ENCODE data around the gene EFNA3. TPM values are rescaled to one million over a fixed set of nuclear protein-coding genes. Genes with fewer than 3 reads are reported as not detected.

EFNA3 gene
- total RNA-seq, 1 donor from 2014 or later, result 2.3 TPM

DNA sequence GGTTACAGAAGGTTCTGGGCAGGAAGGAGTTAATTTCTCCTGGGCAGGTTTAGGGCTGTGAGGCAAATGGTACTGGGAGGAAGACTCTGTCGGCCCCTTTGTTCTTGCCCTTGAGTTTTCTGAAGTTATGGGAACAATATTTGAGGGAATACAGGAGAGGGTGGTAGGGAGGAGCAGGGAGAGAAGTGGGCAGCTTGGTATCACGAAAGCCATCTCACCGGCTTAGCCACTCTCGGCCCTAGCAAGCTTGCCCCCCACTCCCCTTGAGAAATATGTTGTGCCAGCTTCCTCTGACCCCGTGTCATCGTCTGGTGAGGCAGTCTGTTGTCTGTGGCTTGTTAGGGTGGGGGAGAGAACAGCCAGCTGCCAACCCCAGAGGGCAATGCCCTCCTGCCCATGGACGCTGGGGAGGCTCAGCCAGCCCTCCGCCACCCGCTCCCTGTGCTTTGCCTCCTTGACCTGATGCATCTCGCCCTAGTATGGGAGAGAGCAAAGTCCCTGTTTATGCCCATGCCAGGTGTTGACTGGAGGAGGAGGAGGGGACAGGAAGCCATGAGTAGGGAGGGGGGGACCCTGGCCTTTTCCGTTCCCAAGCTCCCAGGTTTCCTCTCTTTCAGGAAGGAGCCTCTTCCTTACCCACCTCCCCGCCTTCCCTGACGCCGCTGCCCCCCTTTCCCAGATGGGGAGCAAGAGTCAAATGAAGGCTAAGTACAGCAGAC lies 50.3 kb downstream of the EFNA3 start:
- intact Hi-C loops (cut with micrococcal nuclease), result no loop called here

DNA sequence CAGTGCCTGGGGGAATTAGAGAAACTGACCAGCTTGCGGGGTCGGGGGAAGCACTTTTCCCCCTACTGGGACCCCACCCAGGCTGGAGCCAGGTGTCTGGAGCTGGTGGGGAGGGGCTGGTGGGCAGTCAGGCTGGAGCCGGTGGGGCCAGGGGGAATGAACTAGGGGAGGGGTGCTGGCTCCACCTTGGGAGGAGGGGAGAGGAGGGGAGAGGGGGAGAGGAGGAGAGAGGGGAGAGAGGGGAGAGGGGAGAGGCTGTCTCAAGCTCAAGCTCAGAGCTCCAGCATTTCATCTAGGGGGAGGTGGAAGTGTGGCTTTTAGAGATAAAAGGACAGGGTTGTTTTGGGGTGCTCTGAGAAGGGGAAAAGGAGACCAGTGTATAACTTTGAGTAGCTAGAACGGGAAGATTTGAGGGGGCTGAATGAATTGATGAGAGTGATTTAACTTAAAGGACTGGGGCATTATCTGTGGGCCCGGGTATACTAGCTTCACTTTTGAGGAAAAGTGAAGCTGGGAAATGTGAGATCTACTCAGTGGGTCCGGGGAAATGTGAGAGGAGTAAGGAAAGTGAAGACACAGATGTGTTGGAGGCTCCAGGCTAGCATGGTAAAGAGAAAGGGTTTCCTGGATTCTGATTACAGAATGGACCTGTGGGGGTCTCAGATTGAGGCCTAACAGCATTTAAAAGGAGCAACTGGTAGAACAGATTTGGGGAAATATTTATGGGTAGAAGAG lies 51.8 kb downstream of the EFNA3 start:
- intact Hi-C loops (cut with micrococcal nuclease), result no loop called here

DNA sequence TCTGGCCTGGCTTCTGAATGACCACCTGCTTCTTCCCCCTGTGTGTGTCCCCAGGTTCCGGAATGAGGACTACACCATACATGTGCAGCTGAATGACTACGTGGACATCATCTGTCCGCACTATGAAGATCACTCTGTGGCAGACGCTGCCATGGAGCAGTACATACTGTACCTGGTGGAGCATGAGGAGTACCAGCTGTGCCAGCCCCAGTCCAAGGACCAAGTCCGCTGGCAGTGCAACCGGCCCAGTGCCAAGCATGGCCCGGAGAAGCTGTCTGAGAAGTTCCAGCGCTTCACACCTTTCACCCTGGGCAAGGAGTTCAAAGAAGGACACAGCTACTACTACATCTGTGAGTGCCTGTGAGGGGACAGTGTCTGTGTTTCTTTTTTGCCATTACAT lies 52.6 kb downstream of the EFNA3 start:
- intact Hi-C loops (cut with micrococcal nuclease), result no loop called here

DNA sequence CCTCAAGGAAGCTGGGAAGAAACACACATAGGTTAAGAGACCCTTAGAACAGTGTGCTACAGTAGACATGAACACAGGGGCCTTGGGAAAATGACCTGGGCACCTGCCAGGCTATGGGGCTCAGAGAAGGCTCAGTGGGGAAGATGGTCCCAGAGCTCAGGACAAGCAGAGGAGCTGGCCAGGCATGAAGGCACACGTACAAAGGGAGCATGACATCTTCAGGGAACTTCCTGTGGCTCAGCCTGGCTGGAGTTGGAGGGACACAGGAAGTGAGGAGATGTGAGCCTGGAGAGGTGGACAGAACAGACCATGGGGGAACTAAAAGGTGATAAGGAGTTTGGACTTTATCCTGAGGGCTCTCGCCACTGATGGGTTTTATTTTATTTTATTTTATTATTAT lies 53.2 kb downstream of the EFNA3 start:
- intact Hi-C loops (cut with micrococcal nuclease), result no loop called here

DNA sequence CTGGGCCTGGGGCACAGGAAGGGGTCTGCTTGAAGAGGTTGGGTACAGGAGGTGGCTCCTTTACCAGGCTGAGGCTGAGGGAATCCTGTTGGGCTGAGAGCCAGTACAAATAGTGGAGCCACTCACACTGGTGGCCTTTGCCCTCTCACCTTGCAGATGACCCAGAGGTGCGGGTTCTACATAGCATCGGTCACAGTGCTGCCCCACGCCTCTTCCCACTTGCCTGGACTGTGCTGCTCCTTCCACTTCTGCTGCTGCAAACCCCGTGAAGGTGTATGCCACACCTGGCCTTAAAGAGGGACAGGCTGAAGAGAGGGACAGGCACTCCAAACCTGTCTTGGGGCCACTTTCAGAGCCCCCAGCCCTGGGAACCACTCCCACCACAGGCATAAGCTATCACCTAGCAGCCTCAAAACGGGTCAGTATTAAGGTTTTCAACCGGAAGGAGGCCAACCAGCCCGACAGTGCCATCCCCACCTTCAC lies 55.2 kb downstream of the EFNA3 start:
- intact Hi-C loops (cut with micrococcal nuclease), result loop anchor here (2.0 kb wide), 2 partner anchors 35 to 575 kb away; partner anchors contain the start of gene UBE2Q1

DNA sequence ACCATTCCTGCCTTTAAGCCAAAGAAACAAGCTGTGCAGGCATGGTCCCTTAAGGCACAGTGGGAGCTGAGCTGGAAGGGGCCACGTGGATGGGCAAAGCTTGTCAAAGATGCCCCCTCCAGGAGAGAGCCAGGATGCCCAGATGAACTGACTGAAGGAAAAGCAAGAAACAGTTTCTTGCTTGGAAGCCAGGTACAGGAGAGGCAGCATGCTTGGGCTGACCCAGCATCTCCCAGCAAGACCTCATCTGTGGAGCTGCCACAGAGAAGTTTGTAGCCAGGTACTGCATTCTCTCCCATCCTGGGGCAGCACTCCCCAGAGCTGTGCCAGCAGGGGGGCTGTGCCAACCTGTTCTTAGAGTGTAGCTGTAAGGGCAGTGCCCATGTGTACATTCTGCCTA lies 55.7 kb downstream of the EFNA3 start:
- intact Hi-C loops (cut with micrococcal nuclease), result loop anchor here (2.0 kb wide), 2 partner anchors 34 to 576 kb away; partner anchors contain the start of gene UBE2Q1

DNA sequence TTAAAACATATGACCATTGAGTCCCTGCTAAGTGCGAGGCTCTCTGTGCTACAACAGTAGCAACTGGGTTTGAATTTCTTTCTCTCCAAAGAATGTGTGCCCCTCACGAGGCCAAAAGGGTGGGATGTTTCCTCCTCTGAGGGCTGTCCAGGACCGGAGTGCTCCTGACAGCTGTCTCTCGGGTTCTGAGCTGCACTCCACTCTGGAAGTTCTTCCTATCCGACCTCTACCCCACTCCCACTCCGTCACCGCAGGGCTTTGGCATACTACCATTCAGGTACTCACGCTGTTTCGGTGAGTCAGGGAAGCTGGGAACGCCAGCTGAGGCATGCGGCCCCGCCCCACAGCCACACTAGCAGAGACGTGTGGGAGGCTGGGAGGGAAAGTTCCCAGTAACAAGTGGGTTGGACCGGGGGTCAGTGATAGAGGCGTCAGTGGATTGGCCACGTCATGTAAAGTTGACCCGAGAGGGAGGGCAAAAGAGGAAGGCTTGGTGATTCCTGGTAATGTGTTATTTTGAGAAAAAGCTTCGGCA lies 56.3 kb downstream of the EFNA3 start:
- intact Hi-C loops (cut with micrococcal nuclease), result loop anchor here (1.0 to 5.0 kb wide), 6 partner anchors 8 to 919 kb away; partner anchors contain the start of genes EFNA1, LAMTOR2, RUSC1 and UBE2Q1

DNA sequence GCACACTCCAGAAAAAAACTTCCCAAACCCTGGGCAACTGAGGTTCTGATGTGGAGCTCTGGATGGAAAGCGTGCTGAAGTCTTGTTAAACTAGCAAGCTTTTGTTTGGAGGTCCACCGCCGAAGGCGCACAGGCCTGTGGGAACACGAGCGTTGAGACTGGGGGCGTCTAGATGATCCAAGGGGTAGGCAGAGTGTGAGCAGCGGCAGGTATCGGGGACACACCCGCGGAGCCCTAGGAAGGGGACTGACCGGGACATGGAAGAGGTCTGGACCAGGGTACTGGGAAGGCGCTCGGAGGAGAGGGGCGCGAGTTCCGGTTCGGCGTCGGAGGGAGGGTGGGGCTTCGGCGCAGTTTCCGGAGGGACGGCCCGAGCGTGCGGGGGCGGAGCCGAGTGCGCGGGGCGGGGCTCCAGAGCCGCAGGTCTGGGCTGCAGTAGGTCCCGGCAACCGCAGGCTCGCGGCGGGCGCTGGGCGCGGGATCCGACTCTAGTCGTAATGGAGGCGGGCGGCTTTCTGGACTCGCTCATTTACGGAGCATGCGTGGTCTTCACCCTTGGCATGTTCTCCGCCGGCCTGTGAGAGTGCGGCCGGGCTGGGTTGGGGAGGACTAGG lies 56.9 kb downstream of the EFNA3 start, which contains the start of gene SLC50A1:
TSS of gene SLC50A1 (plus strand) at position 438 of the 614 bp plus-strand sequence. CDS start at position 498, 60 bp downstream.
- intact Hi-C loops (cut with micrococcal nuclease), result loop anchor here (1.0 to 5.0 kb wide), 6 partner anchors 8 to 919 kb away; partner anchors contain the start of genes EFNA1, LAMTOR2, RUSC1 and UBE2Q1

DNA sequence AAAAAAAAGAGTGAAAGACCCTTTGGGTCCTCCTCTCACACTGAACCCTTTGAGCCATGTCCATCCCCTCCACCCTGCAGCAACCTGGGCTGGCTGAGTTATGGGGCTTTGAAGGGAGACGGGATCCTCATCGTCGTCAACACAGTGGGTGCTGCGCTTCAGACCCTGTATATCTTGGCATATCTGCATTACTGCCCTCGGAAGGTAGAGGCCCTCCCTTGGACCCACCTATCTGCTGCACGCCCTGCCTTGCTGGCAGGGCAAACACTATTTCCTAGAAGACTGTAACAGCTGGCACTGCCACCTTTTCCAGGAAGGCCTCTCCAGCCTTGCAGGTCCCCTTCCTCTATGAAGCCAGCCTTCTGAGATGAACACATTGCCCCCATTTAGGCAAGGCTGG lies 58.1 kb downstream of the EFNA3 start:
- intact Hi-C loops (cut with micrococcal nuclease), result loop anchor here (5.0 kb wide), 1 partner anchor 186 kb away; the partner anchor contains the start of gene RUSC1

Other genes with a start within 250 kb of the EFNA3 start
- 0.07 and 0.27 TPM in 2 replicates for gene KCNN3, start 208.6 kb upstream of the EFNA3 start, total RNA-seq
- gene PMVK, start 142.1 kb upstream of the EFNA3 start, total RNA-seq, result 35.1 and 35.3 TPM in 2 replicates
- gene PBXIP1, start 122.7 kb upstream of the EFNA3 start, total RNA-seq, result 119 and 120 TPM in 2 replicates
- gene PYGO2, start 117.1 kb upstream of the EFNA3 start, total RNA-seq, result 45.6 and 47.0 TPM in 2 replicates
- 81.1 and 86.2 TPM in 2 replicates for gene SHC1, start 108.1 kb upstream of the EFNA3 start, total RNA-seq
- 104 and 112 TPM in 2 replicates for gene CKS1B, start 104.2 kb upstream of the EFNA3 start, total RNA-seq
- 55.8 and 56.9 TPM in 2 replicates for gene FLAD1, start 95.5 kb upstream of the EFNA3 start, total RNA-seq
- 0.93 and 0.98 TPM in 2 replicates for gene LENEP, start 85.3 kb upstream of the EFNA3 start, total RNA-seq
- 158 and 173 TPM in 2 replicates for gene ZBTB7B, start 76.0 kb upstream of the EFNA3 start, total RNA-seq
- 0.15 and 0.29 TPM in 2 replicates for gene DCST2, start 45.1 kb upstream of the EFNA3 start, total RNA-seq
- gene DCST1, start 45.0 kb upstream of the EFNA3 start, total RNA-seq, result not detected in 2 replicates
- gene ADAM15, start 27.5 kb upstream of the EFNA3 start, total RNA-seq, result 51.6 and 53.2 TPM in 2 replicates
- 5.9 and 6.6 TPM in 2 replicates for gene EFNA4, start 15.1 kb upstream of the EFNA3 start, total RNA-seq
- not detected in 2 replicates for gene EFNA1, start 49.0 kb downstream of the EFNA3 start, total RNA-seq
- 27.9 and 32.5 TPM in 2 replicates for gene SLC50A1, start 57.0 kb downstream of the EFNA3 start, total RNA-seq
- gene DPM3, start 61.7 kb downstream of the EFNA3 start, total RNA-seq, result 35.7 and 38.4 TPM in 2 replicates
- gene KRTCAP2, start 94.5 kb downstream of the EFNA3 start, total RNA-seq, result 224 and 225 TPM in 2 replicates
- 19.8 and 20.1 TPM in 2 replicates for gene TRIM46, start 95.0 kb downstream of the EFNA3 start, total RNA-seq
- gene THBS3, start 129.1 kb downstream of the EFNA3 start, total RNA-seq, result 19.7 and 20.6 TPM in 2 replicates
- gene MTX1, start 129.9 kb downstream of the EFNA3 start, total RNA-seq, result 40.2 and 43.5 TPM in 2 replicates
- 18.3 and 20.5 TPM in 2 replicates for gene ENTREP3, start 176.6 kb downstream of the EFNA3 start, total RNA-seq
- 152 and 165 TPM in 2 replicates for gene SCAMP3, start 183.5 kb downstream of the EFNA3 start, total RNA-seq
- gene CLK2, start 194.7 kb downstream of the EFNA3 start, total RNA-seq, result 88.4 and 91.1 TPM in 2 replicates
- 2.3 and 2.5 TPM in 2 replicates for gene HCN3, start 198.6 kb downstream of the EFNA3 start, total RNA-seq
- not detected in 2 replicates for gene PKLR, start 222.6 kb downstream of the EFNA3 start, total RNA-seq
- 194 and 195 TPM in 2 replicates for gene FDPS, start 230.0 kb downstream of the EFNA3 start, total RNA-seq
- gene RUSC1, start 242.1 kb downstream of the EFNA3 start, total RNA-seq, result 23.9 and 26.3 TPM in 2 replicates

Measured in T-helper 1 cell treated with Interleukin-12 subunit alpha and Interleukin-12 subunit beta and Interleukin-4 antibody, amounts not matched to agents 30 ng/mL and 1 ng/mL, for 36 hours (primary cell).